Ovary (tissue), 3 donors: Measurements from ENCODE around the gene FBXO30.

Experiments used
- POLR2A ChIP-seq: fragments of 450-650 bp; IDR thresholded peaks from one replicate; pipeline ENCODE4 v1.6.1; 2017; ENCODE audit warnings: antibody characterized with exemption, mild to moderate bottlenecking, moderate library complexity
- TF ChIP-seq, protein P1 (sequence below), 3 donors: fragments of 450-650 bp in 2 of 3; fragments of 200-600 bp in 1 of 3; IDR thresholded peaks; one replicate each; pipeline versions ENCODE4 v1.5.1 to v1.8.0; 2016 to 2022; ENCODE audit warnings: antibody characterized with exemption in 3 of 3, mild to moderate bottlenecking in 1 of 3
- donor health status: DM: no; HTN: no; CAD: no.

DNA sequence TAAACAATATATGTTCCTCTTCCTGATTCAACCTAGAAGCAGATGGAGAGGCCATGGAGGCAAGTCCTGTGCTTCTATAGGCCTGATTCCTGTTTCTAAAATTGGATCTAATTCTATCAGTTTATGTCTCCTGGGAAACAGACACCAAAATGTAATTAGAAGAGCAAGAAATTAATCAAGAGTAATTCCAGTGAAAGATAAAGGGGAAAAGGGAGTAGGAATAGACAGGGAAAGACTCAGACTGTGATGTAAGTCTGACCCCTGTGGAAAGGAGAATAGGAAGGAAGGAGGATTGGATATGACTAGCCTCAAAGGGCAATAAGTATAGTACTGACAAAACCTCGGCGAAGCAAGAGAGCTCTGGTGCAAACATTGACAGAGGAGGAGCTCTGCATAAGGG lies 33.9 kb upstream of the FBXO30 start:
- TF ChIP-seq, protein P1, sequence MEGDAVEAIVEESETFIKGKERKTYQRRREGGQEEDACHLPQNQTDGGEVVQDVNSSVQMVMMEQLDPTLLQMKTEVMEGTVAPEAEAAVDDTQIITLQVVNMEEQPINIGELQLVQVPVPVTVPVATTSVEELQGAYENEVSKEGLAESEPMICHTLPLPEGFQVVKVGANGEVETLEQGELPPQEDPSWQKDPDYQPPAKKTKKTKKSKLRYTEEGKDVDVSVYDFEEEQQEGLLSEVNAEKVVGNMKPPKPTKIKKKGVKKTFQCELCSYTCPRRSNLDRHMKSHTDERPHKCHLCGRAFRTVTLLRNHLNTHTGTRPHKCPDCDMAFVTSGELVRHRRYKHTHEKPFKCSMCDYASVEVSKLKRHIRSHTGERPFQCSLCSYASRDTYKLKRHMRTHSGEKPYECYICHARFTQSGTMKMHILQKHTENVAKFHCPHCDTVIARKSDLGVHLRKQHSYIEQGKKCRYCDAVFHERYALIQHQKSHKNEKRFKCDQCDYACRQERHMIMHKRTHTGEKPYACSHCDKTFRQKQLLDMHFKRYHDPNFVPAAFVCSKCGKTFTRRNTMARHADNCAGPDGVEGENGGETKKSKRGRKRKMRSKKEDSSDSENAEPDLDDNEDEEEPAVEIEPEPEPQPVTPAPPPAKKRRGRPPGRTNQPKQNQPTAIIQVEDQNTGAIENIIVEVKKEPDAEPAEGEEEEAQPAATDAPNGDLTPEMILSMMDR (IDR thresholded peaks at IDR 0.05) = no peak
- no peak for TF ChIP-seq POLR2A
